ENCODE measurements around the gene AKR1C2.

AKR1C2 gene

DNA sequence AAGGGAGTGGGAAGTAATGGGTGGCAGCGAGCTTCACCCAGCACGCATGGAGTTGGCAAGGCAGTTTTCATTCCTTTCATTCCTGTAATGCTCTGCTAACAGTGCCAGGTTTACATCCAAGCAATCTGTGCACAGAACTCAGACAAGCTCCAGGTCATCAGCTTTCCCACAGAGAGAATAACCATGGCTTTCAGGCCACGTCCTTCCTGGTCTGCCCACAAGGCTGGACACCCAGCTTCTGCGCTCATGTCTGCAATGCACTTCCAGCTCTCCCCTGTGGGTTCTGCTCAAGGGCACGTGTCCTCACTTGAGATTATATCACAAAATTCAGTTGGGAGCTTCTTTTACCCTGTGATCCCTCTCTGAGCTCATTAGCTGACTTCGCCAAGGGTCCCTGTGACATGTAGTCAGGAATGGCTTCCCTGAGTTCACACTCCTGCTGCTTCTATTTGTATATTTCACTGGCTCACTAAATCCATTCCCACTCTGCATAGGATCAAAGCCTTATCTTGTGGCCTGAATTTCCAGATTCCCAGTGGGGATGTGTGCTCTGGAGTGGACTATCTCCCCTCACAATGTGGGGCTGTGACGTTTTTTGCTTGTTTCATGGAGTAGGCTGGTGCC lies 18.6 kb downstream of the AKR1C2 start:
- H3K27ac ChIP-seq, result no peak overlapping the region
- TF ChIP-seq, protein P1, sequence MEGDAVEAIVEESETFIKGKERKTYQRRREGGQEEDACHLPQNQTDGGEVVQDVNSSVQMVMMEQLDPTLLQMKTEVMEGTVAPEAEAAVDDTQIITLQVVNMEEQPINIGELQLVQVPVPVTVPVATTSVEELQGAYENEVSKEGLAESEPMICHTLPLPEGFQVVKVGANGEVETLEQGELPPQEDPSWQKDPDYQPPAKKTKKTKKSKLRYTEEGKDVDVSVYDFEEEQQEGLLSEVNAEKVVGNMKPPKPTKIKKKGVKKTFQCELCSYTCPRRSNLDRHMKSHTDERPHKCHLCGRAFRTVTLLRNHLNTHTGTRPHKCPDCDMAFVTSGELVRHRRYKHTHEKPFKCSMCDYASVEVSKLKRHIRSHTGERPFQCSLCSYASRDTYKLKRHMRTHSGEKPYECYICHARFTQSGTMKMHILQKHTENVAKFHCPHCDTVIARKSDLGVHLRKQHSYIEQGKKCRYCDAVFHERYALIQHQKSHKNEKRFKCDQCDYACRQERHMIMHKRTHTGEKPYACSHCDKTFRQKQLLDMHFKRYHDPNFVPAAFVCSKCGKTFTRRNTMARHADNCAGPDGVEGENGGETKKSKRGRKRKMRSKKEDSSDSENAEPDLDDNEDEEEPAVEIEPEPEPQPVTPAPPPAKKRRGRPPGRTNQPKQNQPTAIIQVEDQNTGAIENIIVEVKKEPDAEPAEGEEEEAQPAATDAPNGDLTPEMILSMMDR (IDR thresholded peaks at IDR 0.05), result no peak
- no peaks in the 10 kb centered on the region for H3K27me3 ChIP-seq
- no peaks in the 10 kb centered on the region for H3K4me1 ChIP-seq (ENCODE audit: control insufficient read depth in 1 of 2, insufficient read depth in 1 of 2, low read depth in 1 of 2, low read length in 1 of 2)
- no peaks in the 10 kb centered on the region for H3K9me3 ChIP-seq
- no peaks in the 10 kb centered on the region for H3K36me3 ChIP-seq
- no peak overlapping the region for H3K4me3 ChIP-seq (ENCODE audit: low read depth in 1 of 2, low read length in 1 of 2)

DNA sequence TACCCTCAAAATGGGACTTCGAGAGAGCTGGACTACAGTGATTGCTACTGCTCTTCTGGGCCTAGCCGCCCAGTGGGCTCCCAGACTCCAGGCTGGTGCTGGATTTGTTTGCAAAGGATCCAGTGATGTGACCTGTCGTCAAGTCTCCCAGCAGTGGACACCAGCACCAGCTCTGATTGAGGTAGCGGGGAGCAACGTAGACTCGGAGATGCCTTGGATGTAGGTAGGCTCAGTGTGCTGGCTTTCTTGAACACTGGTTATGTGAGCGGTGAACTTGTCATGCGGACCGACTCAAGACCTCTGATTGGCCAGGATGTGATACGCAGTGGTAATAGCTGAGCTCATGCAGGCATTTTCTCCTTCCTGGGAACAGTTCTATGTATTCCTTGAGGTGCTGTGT lies 19.4 kb downstream of the AKR1C2 start:
- TF ChIP-seq, protein P1 (IDR thresholded peaks at IDR 0.05), result no peak
- Histone ChIP-seq H3K36me3 (no peaks in the 10 kb centered on the region), H3K27ac (no peak overlapping the region), H3K4me3 (ENCODE audit: low read depth in 1 of 2, low read length in 1 of 2) (no peak overlapping the region), H3K4me1 (ENCODE audit: control insufficient read depth in 1 of 2, insufficient read depth in 1 of 2, low read depth in 1 of 2, low read length in 1 of 2) (no peaks in the 10 kb centered on the region), H3K9me3 (no peaks in the 10 kb centered on the region), H3K27me3 (no peaks in the 10 kb centered on the region)

DNA sequence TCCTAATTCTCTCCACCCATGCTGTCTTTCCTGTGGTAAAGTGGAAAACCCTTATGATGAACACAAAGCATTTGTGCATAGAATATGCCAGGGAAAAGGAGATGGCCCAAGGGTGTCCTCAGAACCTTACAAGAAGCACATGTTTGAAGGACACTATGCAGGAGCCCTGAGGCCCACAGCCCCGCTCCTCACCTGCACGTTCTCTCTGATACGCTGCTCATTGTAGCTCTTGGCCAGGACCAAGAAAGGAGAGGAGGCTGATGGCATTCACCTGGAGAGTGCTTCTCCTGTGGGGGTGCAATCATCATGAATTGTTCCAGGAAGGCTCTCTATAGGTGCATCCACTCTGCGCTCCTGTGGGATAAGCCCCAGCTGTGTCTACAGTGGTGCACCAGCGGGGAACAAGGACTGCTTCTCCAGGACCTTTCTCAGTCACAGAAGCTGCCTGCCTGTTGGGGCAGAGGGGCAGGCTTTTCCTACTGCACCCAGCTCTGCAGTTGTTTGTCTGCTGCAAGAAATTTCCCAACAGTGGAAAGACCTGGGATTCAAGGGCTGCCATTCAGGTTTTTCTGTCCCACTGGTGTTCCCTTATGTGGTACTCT lies 19.9 kb downstream of the AKR1C2 start:
- TF ChIP-seq, protein P1 (IDR thresholded peaks at IDR 0.05), result no peak
- Histone ChIP-seq H3K9me3 (no peaks in the 10 kb centered on the region), H3K36me3 (no peaks in the 10 kb centered on the region), H3K27ac (no peak overlapping the region), H3K4me1 (ENCODE audit: control insufficient read depth in 1 of 2, insufficient read depth in 1 of 2, low read depth in 1 of 2, low read length in 1 of 2) (no peaks in the 10 kb centered on the region), H3K4me3 (ENCODE audit: low read depth in 1 of 2, low read length in 1 of 2) (no peak overlapping the region), H3K27me3 (no peaks in the 10 kb centered on the region)

DNA sequence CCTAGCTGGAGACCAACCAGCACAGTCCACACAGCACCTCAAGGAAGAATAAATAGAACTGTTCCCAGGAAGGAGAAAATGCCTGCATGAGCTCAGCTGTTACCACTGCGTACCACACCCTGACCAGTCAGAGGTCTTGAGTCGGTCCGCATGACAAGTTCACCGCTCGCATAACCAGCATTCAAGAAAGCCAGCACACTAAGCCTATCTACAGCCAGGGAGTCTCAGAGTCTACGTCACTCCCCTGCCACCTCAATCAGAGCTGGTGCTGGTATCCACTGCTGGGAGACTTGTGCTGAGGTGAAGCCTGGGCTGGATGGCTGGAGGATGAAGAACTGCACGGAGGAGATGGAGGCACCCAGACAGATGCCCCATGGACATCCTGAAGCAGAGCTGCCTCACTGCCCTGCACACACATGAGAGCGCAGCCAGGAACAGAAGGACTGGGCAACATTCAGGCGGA lies 20.9 kb downstream of the AKR1C2 start:
- no peaks in the 10 kb centered on the region for H3K9me3 ChIP-seq
- no peaks in the 10 kb centered on the region for H3K36me3 ChIP-seq
- TF ChIP-seq, protein P1 (IDR thresholded peaks at IDR 0.05), result no peak
- H3K4me3 ChIP-seq (ENCODE audit: low read depth in 1 of 2, low read length in 1 of 2), result no peak overlapping the region
- H3K27me3 ChIP-seq, result no peaks in the 10 kb centered on the region
- H3K27ac ChIP-seq, result no peak overlapping the region
- no peaks in the 10 kb centered on the region for H3K4me1 ChIP-seq (ENCODE audit: control insufficient read depth in 1 of 2, insufficient read depth in 1 of 2, low read depth in 1 of 2, low read length in 1 of 2)

DNA sequence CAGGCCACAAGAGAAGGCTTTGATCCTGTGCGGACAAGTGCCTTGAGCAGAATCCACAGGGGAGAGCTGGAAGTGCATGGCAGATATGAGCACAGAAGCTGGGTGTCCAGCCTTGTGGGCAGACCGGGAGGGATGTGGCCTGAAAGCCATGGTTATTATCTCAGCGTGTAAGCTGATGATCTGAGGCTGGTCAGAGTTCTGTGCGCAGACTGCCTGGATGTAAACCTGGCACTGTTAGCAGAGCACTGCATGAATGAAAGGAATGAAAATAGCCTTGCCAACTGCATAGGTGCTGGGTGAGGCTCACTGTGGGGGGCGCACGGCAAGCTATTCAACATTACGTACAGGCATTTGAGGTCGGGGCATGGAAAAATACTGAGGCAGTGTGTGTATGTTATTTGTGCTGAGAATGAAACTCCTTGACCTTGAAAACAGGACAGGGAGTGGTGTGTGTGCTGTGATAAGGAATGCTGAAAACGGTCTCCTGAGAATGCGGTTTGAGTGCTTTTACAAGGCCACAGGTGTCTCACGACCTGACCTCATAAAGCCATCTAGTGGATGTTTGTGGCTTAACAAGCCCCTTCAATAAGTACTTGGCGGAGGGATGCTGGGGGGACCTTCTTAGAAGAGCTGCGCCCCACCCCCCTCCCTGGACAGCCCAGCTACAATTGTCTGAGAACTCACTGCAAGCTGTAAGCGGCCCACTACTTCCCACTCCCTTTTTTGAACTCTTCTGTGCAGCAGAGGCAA lies 21.8 kb downstream of the AKR1C2 start:
- Histone ChIP-seq H3K4me3 (ENCODE audit: low read depth in 1 of 2, low read length in 1 of 2) (no peak overlapping the region), H3K27ac (no peak overlapping the region), H3K9me3 (no peaks in the 10 kb centered on the region), H3K36me3 (no peaks in the 10 kb centered on the region), H3K27me3 (no peaks in the 10 kb centered on the region), H3K4me1 (ENCODE audit: control insufficient read depth in 1 of 2, insufficient read depth in 1 of 2, low read depth in 1 of 2, low read length in 1 of 2) (no peaks in the 10 kb centered on the region)
- TF ChIP-seq, protein P1 (IDR thresholded peaks at IDR 0.05), result no peak

Data from neutrophil (primary cell).